ENCODE data around the gene CD3D. TPM values are rescaled to one million over a fixed set of nuclear protein-coding genes. Genes with fewer than 3 reads are reported as not detected.

CD3D gene
- total and polyA plus RNA-seq, 7 donors = 0.12 to 0.81 (median 0.32) TPM; not detected in 1

GRCh38 chr11:118306556-118306955 lies 35.9 kb downstream of the CD3D start:
- intact Hi-C loops (cut with DNase I) = no loop called here
- TF ChIP-seq, protein P1, sequence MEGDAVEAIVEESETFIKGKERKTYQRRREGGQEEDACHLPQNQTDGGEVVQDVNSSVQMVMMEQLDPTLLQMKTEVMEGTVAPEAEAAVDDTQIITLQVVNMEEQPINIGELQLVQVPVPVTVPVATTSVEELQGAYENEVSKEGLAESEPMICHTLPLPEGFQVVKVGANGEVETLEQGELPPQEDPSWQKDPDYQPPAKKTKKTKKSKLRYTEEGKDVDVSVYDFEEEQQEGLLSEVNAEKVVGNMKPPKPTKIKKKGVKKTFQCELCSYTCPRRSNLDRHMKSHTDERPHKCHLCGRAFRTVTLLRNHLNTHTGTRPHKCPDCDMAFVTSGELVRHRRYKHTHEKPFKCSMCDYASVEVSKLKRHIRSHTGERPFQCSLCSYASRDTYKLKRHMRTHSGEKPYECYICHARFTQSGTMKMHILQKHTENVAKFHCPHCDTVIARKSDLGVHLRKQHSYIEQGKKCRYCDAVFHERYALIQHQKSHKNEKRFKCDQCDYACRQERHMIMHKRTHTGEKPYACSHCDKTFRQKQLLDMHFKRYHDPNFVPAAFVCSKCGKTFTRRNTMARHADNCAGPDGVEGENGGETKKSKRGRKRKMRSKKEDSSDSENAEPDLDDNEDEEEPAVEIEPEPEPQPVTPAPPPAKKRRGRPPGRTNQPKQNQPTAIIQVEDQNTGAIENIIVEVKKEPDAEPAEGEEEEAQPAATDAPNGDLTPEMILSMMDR (IDR thresholded peaks at IDR 0.05) = no peak
- Histone ChIP-seq H3K4me3 (no peak overlapping the region), H3K27me3 (ENCODE audit: insufficient read depth in 3 of 3, low read length in 2 of 3) (peaks cover 0 to 5% (median 0%) of the 10 kb centered on the region in 3 donors), H3K36me3 (ENCODE audit: insufficient read depth in 1 of 2, low read depth in 1 of 2) (no peaks in the 10 kb centered on the region), H3K4me1 (no peaks in the 10 kb centered on the region), H3K9me3 (no peaks in the 10 kb centered on the region), H3K27ac (no peak overlapping the region)
- WGBS, 3 donors = 78 to 93% (median 78%) methylated on average over 2 of the region's 2 CpGs
- DNase-seq (no peak), ATAC-seq (no peak)

DNA sequence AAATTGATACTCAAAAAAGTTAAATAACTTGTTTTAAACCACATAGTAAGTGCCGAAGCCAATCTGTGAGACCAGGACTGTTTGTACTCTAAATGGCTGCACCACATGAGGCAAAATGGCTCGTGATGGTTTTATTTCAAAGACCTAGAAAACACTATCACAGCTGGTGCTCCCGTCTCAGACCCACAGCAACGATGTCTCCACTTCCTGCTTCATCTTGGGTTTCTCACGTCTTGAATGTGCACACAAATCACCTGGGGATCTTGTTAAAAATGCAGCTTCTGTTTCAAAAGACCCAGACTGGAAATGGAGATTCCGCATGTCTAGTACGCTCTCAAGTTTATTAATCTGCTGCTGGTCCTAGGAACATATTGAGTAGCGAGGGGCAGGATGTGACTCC lies 36.8 kb downstream of the CD3D start:
- no peak overlapping the region for H3K27ac ChIP-seq
- no peak for ATAC-seq
- TF ChIP-seq, protein P1 (IDR thresholded peaks at IDR 0.05) = no peak
- no peaks in the 10 kb centered on the region for H3K4me1 ChIP-seq
- H3K27me3 ChIP-seq (ENCODE audit: insufficient read depth in 3 of 3, low read length in 2 of 3) = peaks cover 0 to 5% (median 0%) of the 10 kb centered on the region in 3 donors
- H3K4me3 ChIP-seq = no peak overlapping the region
- H3K36me3 ChIP-seq (ENCODE audit: insufficient read depth in 1 of 2, low read depth in 1 of 2) = no peaks in the 10 kb centered on the region
- 45 to 51% (median 46%) methylated on average over 8 of the region's 8 CpGs for WGBS, 3 donors
- no peaks in the 10 kb centered on the region for H3K9me3 ChIP-seq
- no peak for DNase-seq
- intact Hi-C loops (cut with DNase I) = no loop called here

DNA sequence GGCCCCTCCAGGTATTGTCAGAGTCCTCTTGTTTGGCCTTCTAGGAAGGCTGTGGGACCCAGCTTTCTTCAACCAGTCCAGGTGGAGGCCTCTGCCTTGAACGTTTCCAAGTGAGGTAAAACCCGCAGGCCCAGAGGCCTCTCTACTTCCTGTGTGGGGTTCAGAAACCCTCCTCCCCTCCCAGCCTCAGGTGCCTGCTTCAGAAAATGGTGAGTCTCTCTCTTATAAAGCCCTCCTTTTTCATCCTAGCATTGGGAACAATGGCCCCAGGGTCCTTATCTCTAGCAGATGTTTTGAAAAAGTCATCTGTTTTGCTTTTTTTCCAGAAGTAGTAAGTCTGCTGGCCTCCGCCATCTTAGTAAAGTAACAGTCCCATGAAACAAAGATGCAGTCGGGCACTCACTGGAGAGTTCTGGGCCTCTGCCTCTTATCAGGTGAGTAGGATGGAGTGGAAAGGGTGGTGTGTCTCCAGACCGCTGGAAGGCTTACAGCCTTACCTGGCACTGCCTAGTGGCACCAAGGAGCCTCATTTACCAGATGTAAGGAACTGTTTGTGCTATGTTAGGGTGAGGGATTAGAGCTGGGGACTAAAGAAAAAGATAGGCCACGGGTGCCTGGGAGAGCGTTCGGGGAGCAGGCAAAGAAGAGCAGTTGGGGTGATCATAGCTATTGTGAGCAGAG lies 37.8 kb downstream of the CD3D start, which contains the start of gene CD3E:
Gene CD3E, plus strand, starts transcription at position 163 of the 681 bp plus-strand sequence. Its CDS starts 223 bp downstream, at position 386.
- intact Hi-C loops (cut with DNase I) = no loop called here
- H3K4me1 ChIP-seq = no peaks in the 10 kb centered on the region
- WGBS, 3 donors = 81% methylated on average over 8 of the region's 8 CpGs
- H3K27ac ChIP-seq = no peak within 1 kb of the TSS
- no peak within 1 kb of the TSS for H3K4me3 ChIP-seq
- no peak for ATAC-seq
- no peak for DNase-seq
- H3K9me3 ChIP-seq = no peaks in the 10 kb centered on the region
- H3K27me3 ChIP-seq (ENCODE audit: insufficient read depth in 3 of 3, low read length in 2 of 3) = peaks cover 0 to 5% (median 0%) of the 10 kb centered on the region in 3 donors
- TF ChIP-seq, protein P1 (IDR thresholded peaks at IDR 0.05) = no peak
- no peaks in the 10 kb centered on the region for H3K36me3 ChIP-seq (ENCODE audit: insufficient read depth in 1 of 2, low read depth in 1 of 2)

DNA sequence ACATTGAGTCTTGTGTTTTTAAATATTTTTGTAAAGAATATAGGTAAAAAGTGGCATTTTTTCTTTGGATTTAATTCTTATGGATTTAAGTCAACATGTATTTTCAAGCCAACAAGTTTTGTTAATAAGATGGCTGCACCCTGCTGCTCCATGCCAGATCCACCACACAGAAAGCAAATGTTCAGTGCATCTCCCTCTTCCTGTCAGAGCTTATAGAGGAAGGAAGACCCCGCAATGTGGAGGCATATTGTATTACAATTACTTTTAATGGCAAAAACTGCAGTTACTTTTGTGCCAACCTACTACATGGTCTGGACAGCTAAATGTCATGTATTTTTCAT lies 38.3 kb downstream of the CD3D start:
- Histone ChIP-seq H3K9me3 (no peaks in the 10 kb centered on the region), H3K36me3 (ENCODE audit: insufficient read depth in 1 of 2, low read depth in 1 of 2) (no peaks in the 10 kb centered on the region), H3K27me3 (ENCODE audit: insufficient read depth in 3 of 3, low read length in 2 of 3) (peaks cover 0 to 5% (median 0%) of the 10 kb centered on the region in 3 donors), H3K27ac (no peak overlapping the region), H3K4me1 (no peaks in the 10 kb centered on the region), H3K4me3 (no peak overlapping the region)
- TF ChIP-seq, protein P1 (IDR thresholded peaks at IDR 0.05) = no peak
- ATAC-seq (no peak), DNase-seq (no peak)
- 54 to 66% (median 56%) methylated on average over 1 of the region's 1 CpG for WGBS, 3 donors
- intact Hi-C loops (cut with DNase I) = no loop called here

Data from psoas muscle (tissue), 8 donors.